UCSD-AML1 (cell line): ENCODE results near the gene WDR89.
A peak's percentile ranks its signal among the peaks of the same experiment; 100 is the strongest.
"Not testable (repeated sequence)": the region's sequence is repeated elsewhere in the genome, so short reads cannot be mapped to it uniquely, and the experiment has no call there.

Experiments used
- DNase-seq: peaks from one replicate; lab custom pipeline; 2025; ENCODE audit not compliant: unreplicated experiment; lab: John Stamatoyannopoulos, UW

The WDR89 gene

GRCh38 chr14:63654936-63655335 is 13.3 kb upstream of the WDR89 start:
- DNase-seq: no peak

DNA sequence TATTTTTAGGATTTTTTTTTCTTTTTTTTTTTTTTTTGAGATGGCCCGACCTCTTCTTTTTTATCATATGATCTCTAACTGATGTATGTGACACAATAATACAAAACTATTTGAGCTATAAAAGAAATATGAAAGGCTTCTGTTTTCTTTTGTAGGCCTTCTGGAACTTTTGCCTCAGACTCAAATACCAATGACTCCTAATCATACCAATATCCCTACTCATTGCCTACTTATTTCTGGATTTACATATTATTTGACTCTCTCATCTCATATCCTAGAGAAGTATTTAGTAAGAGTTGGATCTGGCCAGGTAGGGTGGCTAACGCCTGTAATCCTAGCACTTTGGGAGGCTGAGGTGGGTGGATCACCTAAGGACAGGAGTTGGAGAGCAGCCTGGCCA is 12.7 kb upstream of the WDR89 start:
- DNase-seq: no peak

DNA sequence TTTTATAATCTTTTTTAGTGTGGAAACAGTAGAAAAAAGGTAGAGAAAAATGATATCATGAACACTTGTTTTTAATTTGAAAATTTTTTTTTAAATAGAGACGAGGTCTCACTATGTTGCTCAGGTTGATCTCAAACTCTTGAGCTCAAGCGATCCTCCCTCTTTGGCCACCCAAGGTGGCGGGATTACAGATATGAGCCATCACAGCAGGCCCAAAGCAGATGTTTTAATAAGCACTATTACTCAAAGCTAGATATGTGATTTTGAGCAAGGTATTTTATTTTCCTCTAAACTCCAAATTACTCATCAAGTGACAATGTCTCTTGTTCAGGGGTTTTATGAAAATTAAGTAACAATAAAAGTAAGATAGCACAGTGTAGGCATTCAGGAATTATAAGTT is 10.7 kb upstream of the WDR89 start:
- DNase-seq: no peak

DNA sequence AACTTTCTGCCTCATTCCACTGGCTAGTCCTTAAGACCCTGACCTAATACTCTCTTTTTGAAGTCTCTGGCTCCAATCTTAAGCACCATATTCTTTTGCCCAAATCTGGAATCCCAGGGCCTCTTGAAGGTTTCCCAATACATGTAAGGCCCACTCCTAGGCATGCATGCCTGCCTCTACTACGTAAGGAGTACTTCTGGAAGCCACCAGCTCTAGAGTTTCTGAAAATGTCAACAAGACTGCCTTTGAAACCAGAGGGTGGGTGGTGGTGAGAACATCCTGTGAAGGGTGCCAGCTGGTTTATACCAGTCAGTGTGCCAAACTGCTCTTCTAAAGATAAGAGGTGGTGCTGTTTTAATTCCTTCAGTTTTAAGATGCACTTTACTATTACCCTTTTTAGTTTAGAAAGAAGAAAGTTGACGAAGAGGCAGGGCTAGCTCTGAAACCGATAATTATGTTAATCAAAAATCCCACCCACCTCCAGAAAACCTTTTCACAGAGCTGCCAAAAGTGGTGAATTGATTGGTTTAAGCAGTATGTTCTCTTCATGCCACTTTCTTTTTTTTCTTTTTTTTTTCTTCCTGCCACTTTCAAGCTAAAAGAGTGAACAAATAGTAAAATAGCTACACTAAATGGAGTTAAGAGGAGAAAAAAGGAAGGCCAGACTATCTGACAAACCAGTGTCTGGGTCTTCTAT is 8.7 kb upstream of the WDR89 start:
- DNase-seq: no peak

GRCh38 chr14:63647696-63648410 is 6.2 kb upstream of the WDR89 start:
- DNase-seq: no peak

- no peak for DNase-seq
These were observed 3.1 kb upstream of the WDR89 start for GRCh38 chr14:63644741-63645140.

DNA sequence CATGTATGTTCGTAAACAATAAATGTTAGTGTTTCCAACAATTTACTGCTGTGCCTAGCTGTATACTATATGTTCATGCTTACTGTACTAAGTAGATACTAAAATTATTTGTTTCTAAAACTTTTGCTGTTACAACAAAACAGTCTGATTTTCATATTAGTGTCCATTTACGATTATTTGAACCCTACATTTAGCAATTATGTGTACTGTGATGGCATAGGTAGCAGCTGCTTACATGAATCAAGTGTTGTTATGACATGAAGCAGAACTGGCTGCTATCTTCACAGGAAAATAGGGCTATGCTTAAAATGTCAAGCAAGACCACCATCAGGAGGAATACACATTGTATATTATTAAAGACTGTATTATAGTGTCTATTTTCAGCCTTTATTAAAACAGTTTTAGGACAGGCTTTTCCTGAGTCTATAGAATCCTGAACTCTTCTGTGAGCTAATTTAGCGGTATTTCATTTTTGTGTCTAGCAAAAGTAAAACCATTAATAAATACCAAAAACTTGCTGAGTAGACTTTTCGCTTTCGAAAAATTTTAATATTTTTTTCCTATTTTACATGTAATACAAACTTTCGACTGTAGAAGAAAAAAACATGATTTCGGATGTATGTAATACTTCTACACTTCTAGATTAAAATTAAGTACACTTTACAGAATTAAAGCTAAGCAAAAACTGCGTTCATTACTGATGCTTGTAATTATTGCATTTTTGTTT is 1.1 kb upstream of the WDR89 start:
- no peak for DNase-seq

- DNase-seq: peak; percentile 82
These were observed 549 bp upstream of the WDR89 start for GRCh38 chr14:63642229-63642611.

- DNase-seq: no peak
These were observed 3.2 kb downstream of the WDR89 start for GRCh38 chr14:63638493-63638892.

DNA sequence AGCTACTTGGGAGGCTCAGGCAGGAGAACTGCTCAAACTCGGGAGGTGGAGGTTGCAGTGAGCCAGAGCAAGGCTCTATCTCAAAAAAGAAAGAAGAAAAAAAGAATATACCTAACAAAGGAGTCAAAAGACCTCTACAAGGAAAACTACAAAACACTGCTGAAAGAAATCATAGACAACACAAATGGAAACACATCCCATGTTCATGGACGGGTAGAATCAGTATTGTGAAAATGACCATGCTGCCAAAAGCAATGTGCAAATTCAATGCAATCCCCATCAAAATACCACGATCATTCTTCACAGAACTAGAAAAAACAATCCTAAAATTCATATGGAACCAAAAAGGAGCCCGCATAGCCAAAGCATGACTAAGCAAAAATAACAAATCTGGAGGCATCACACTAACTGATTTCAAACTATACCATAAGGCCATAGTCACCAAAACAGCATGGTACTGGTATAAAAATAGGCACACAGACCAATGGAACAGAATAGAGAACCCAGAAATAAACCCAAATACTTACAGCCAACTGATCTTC is 5.5 kb downstream of the WDR89 start:
- not testable (repeated sequence) for DNase-seq

DNA sequence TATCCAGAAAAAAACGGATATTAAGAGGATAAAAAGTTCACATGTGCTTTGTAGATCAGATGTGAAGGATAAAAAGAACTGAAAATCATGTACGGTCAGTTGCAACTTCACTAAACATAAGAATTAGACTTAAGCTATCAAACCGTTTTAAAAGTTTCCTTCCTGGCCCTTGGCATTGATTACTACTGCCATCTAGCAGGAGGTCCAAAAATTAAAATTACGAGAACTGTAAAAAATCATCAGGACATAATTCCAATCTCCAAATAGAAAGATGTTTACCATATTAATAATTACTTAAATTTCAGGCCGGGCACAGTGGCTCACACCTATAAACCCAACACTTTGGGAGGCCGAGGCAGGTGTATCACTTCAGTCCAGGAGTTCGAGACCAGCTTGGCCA is 7.9 kb downstream of the WDR89 start:
- no peak for DNase-seq

DNA sequence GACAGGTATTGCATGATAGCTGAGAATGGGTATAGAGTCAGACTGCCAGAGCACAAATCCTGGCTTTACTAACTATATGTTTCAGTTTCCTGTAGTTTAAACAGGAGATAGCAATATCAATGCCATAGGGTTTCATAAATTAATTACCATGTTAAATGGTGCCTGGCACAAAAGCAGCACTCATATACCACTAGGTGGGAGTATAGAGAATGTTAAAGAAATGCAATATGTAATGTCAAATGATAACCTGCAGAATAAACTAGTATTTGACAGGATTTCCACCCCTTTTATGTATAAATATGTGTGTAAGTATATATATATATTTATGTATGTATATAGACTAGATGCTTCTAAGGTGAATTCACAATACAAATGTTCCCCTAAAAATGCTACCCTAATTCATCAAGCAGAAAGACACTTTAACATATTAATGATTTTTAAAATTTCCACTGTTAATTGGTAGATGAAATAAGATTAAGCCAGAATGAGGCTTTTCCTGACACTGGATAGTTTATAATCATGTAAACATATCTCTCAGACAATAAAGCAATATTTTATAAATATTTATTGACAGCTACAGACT is 8.6 kb downstream of the WDR89 start:
- no peak for DNase-seq

GRCh38 chr14:63624701-63625100 is 17.0 kb downstream of the WDR89 start:
- DNase-seq: no peak

DNA sequence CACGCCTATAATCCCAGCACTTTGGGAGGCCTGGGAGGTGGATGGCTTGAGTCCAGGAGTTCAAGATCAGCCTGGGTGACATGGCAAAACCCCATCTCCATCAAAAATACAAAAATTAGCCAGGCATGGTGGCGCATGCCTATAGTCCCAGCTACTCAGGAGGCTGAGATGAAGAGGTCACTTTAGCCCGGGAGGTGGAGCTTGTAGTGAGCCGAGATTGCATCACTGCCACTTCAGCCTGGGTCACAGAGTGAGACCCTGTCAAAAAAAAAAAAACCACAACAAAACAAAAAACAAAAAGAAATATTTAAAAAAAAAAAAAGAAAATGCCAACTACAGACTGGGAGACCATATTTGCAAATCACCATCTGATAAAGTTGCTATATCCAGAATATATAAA is 17.5 kb downstream of the WDR89 start:
- DNase-seq: no peak

DNA sequence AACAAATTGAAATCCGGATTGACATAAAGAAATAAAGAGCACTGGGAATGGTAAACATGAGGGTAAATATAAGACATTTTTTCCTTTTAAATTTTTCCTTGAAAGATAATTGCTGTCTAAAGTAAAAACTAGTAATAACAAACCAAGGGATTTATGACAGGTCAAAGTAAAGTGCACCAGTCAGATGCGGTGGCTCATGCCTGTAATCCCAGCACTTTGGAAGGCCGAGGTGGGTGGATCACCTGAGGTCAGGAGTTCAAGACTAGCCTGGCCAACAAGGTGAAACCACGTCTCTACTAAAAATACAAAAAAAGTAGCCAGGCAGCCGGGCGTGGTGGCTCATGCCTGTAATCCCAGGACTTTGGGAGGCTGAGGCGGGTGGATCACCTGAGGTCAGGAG is 19.7 kb downstream of the WDR89 start:
- not testable (repeated sequence) for DNase-seq

- DNase-seq: no peak
These were observed 25.7 kb downstream of the WDR89 start for GRCh38 chr14:63616015-63616414.

DNA sequence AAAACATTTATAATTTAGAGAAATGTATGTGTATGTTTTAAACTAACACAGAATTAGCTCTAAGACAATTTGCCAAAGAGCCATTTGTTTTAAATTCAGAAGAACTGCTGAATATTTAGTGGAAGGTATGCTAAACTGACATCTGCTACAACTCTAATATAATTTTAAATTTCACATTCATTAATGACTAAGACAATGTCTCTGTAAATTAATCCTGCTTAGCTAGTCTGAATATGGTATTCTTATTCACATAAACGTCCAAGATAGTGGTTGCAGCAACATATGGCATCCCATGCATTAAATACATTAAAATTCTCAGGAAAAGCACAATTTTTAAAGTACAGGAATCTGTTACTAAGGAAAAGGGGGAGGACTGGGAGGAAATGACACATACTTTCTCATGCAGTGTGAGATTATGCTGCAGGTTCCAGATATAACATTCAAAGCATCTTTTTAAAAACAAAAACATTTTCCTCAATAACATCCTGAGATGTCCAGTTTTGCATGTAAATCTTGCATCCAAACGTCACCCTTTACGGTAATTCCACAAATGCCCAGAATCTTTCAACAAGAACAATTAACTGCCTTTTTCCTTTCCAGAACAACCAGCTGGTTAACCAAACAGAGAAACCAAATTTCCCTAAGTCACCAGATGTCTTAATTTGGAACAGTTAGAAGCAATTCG is 26.9 kb downstream of the WDR89 start:
- no peak for DNase-seq

GRCh38 chr14:63611078-63611477 is 30.6 kb downstream of the WDR89 start:
- no peak for DNase-seq

DNA sequence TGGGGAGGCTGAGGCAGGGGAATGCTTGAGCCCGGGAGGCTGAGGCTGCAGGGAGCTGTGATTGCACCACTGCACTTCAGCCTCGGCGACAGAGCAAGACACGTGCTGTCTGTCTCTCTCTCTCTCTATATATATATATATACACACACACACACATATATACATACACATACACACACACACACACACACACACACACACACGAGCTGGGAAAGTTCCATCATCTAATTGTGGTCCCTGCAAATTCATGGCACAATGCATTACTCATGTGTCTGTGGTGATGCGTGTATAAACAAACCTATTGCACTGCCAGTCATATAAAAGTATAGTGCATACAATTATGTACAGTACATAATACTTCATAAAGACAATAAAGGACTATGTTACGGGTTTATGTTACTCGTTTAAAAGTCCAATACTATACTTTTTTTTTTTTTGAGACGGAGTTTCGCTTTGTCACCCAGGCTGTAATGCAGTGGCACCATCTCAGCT is 36.6 kb downstream of the WDR89 start:
- DNase-seq: no peak

- no peak for DNase-seq
These were observed 37.0 kb downstream of the WDR89 start for GRCh38 chr14:63604626-63605025.
